HEK293 (cell line): ENCODE data around the gene ZNF358.

Experiments used
- CTCF ChIA-PET: fragments of 350-600 bp; formaldehyde crosslinking; extraction: SDS; loops from one replicate; lab custom pipeline; 2021; ENCODE audit warnings: antibody characterized with exemption; lab: Yijun Ruan, JAX
- POLR2A ChIA-PET: fragments of 300-600 bp; formaldehyde crosslinking; extraction: SDS; loops from one replicate; lab custom pipeline; 2020; ENCODE audit warnings: antibody characterized with exemption, inconsistent platforms; lab: Yijun Ruan, JAX
- H3K27ac ChIP-seq: fragments of 200-500 bp; sonication (Bioruptor generic); 2 replicates; pipeline ENCODE4 v1.5.1; 2014; ENCODE audit warnings: low read depth, low read length, control low read depth, inconsistent platforms; ENCODE audit errors: extremely low read depth
- H3K36me3 ChIP-seq, 2 experiments: fragments of 200-500 bp in 1 of 2; sonication (Bioruptor generic) in 1 of 2; 1 replicate in 1 of 2; 2 replicates in 1 of 2; pipeline ENCODE4 v1.5.1; 2014 to 2017; ENCODE audit warnings: inconsistent platforms in 2 of 2, low read length in 2 of 2; ENCODE audit not compliant: control insufficient read depth in 2 of 2, insufficient read depth in 1 of 2
- H3K4me1 ChIP-seq: fragments of 200-500 bp; sonication (Bioruptor generic); 2 replicates; pipeline ENCODE4 v1.5.1; 2014; ENCODE audit warnings: mild to moderate bottlenecking, low read length, inconsistent platforms; ENCODE audit not compliant: control insufficient read depth, insufficient read depth
- H3K4me3 ChIP-seq: 2 replicates; pipeline ENCODE4 v1.5.1; 2011; ENCODE audit warnings: low read depth, mild to moderate bottlenecking, control low read depth, low read length, moderate library complexity
- H3K9me3 ChIP-seq: fragments of 200-500 bp; sonication (Bioruptor generic); 2 replicates; pipeline ENCODE4 v1.5.1; 2014; ENCODE audit warnings: low read depth, low read length, inconsistent platforms; ENCODE audit not compliant: control insufficient read depth, insufficient read depth
- ZBTB17 ChIP-seq: fragments of 450-650 bp; formaldehyde crosslinking; IDR thresholded peaks from 2 replicates; pipeline ENCODE4 v1.5.1; 2016; ENCODE audit warnings: missing biosample characterization, missing genetic modification characterization
- ZBTB20 ChIP-seq: fragments of 450-650 bp; formaldehyde crosslinking; IDR thresholded peaks from 2 replicates; pipeline ENCODE4 v1.5.1; 2016; ENCODE audit warnings: missing biosample characterization, missing genetic modification characterization
- ZNF341 ChIP-seq: fragments of 450-650 bp; formaldehyde crosslinking; IDR thresholded peaks from 2 replicates; pipeline ENCODE4; 2016; ENCODE audit warnings: low read depth, missing biosample characterization, missing genetic modification characterization
- ZNF426 ChIP-seq: fragments of 450-650 bp; formaldehyde crosslinking; IDR thresholded peaks from 2 replicates; pipeline ENCODE4 v1.5.1; 2017; ENCODE audit warnings: missing biosample characterization, missing genetic modification characterization, mild to moderate bottlenecking, inconsistent platforms, moderate library complexity
- ZNF530 ChIP-seq: fragments of 450-650 bp; formaldehyde crosslinking; IDR thresholded peaks from 2 replicates; pipeline ENCODE4 v1.5.1; 2016; ENCODE audit warnings: low read depth, missing biosample characterization, missing genetic modification characterization
- ZNF558 ChIP-seq: fragments of 450-650 bp; formaldehyde crosslinking; IDR thresholded peaks from 2 replicates; pipeline ENCODE4 v1.5.1; 2016; ENCODE audit warnings: missing biosample characterization, missing genetic modification characterization
- ZNF626 ChIP-seq: fragments of 450-650 bp; sonication (Bioruptor Pico); formaldehyde crosslinking; IDR thresholded peaks from 2 replicates; pipeline ENCODE4 v1.5.1; 2018; ENCODE audit warnings: missing biosample characterization, missing genetic modification characterization, inconsistent platforms
- ZNF830 ChIP-seq: fragments of 450-650 bp; IDR thresholded peaks from 2 replicates; pipeline ENCODE4 v1.5.0; 2018; ENCODE audit warnings: missing biosample characterization, missing genetic modification characterization, low read depth, mild to moderate bottlenecking, moderate library complexity
- ZSCAN23 ChIP-seq: fragments of 450-650 bp; formaldehyde crosslinking; IDR thresholded peaks from 2 replicates; pipeline ENCODE4 v1.5.1; 2016; ENCODE audit warnings: missing biosample characterization, missing genetic modification characterization
- ZSCAN30 ChIP-seq: fragments of 450-650 bp; IDR thresholded peaks from 2 replicates; pipeline ENCODE4 v1.5.1; 2018; ENCODE audit warnings: missing biosample characterization, mild to moderate bottlenecking, missing genetic modification characterization, moderate library complexity
- TF ChIP-seq, protein P1 (sequence below): fragments of 450-650 bp; formaldehyde crosslinking; IDR thresholded peaks from 2 replicates; pipeline ENCODE4 v1.5.1; 2017; ENCODE audit warnings: missing biosample characterization, missing genetic modification characterization
- TF ChIP-seq, protein P2 (sequence below): fragments of 450-650 bp; formaldehyde crosslinking; IDR thresholded peaks from 2 replicates; pipeline ENCODE4 v1.5.1; 2016; ENCODE audit warnings: missing biosample characterization, missing genetic modification characterization
- TF ChIP-seq, protein P3 (sequence below): fragments of 450-650 bp; formaldehyde crosslinking; IDR thresholded peaks from 2 replicates; pipeline ENCODE4 v1.5.1; 2017; ENCODE audit warnings: missing biosample characterization, mild to moderate bottlenecking, missing genetic modification characterization, moderate library complexity

Gene ZNF358

DNA sequence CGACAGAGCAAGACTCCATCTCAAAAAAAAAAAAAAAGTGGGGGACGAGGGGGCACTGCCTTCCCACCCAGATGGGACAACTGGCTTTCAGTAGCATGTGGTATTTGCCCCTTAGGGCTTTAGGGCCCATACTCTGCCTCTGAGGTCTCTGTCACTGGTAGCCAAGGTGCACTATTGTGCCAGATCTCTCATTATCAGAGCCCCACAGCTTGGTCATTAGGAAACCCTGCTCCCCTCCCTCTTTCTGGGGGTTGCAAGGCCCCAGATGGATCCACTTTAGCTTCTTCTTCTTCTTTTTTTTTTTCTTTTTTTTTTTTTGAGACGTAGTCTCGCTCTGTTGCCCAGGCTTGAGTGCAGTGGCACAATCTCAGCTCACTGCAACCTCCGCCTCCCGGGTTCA lies 11.2 kb upstream of the ZNF358 start:
- CTCF ChIA-PET, result no interaction called here
- TF ChIP-seq ZNF426 (no peak), ZNF530 (tag by site-specific recombination) (no peak), ZNF341 (tag by site-specific recombination) (no peak), ZNF626 (tag by site-specific recombination) (no peak), ZSCAN23 (tag by site-specific recombination) (no peak), ZBTB20 (tag by site-specific recombination) (no peak), ZBTB17 (tag by site-specific recombination) (no peak), ZNF558 (tag by site-specific recombination) (no peak), ZNF830 (tag by site-specific recombination) (no peak), ZSCAN30 (no peak)
- TF ChIP-seq, protein P1, sequence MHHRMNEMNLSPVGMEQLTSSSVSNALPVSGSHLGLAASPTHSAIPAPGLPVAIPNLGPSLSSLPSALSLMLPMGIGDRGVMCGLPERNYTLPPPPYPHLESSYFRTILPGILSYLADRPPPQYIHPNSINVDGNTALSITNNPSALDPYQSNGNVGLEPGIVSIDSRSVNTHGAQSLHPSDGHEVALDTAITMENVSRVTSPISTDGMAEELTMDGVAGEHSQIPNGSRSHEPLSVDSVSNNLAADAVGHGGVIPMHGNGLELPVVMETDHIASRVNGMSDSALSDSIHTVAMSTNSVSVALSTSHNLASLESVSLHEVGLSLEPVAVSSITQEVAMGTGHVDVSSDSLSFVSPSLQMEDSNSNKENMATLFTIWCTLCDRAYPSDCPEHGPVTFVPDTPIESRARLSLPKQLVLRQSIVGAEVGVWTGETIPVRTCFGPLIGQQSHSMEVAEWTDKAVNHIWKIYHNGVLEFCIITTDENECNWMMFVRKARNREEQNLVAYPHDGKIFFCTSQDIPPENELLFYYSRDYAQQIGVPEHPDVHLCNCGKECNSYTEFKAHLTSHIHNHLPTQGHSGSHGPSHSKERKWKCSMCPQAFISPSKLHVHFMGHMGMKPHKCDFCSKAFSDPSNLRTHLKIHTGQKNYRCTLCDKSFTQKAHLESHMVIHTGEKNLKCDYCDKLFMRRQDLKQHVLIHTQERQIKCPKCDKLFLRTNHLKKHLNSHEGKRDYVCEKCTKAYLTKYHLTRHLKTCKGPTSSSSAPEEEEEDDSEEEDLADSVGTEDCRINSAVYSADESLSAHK, result no peak
- TF ChIP-seq, protein P2, sequence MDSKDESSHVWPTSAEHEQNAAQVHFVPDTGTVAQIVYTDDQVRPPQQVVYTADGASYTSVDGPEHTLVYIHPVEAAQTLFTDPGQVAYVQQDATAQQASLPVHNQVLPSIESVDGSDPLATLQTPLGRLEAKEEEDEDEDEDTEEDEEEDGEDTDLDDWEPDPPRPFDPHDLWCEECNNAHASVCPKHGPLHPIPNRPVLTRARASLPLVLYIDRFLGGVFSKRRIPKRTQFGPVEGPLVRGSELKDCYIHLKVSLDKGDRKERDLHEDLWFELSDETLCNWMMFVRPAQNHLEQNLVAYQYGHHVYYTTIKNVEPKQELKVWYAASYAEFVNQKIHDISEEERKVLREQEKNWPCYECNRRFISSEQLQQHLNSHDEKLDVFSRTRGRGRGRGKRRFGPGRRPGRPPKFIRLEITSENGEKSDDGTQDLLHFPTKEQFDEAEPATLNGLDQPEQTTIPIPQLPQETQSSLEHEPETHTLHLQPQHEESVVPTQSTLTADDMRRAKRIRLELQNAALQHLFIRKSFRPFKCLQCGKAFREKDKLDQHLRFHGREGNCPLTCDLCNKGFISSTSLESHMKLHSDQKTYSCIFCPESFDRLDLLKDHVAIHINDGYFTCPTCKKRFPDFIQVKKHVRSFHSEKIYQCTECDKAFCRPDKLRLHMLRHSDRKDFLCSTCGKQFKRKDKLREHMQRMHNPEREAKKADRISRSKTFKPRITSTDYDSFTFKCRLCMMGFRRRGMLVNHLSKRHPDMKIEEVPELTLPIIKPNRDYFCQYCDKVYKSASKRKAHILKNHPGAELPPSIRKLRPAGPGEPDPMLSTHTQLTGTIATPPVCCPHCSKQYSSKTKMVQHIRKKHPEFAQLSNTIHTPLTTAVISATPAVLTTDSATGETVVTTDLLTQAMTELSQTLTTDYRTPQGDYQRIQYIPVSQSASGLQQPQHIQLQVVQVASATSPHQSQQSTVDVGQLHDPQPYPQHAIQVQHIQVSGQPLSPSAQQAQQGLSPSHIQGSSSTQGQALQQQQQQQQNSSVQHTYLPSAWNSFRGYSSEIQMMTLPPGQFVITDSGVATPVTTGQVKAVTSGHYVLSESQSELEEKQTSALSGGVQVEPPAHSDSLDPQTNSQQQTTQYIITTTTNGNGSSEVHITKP, result no peak
- TF ChIP-seq, all 188 proteins: peak for 0
- POLR2A ChIA-PET, result no interaction called here

DNA sequence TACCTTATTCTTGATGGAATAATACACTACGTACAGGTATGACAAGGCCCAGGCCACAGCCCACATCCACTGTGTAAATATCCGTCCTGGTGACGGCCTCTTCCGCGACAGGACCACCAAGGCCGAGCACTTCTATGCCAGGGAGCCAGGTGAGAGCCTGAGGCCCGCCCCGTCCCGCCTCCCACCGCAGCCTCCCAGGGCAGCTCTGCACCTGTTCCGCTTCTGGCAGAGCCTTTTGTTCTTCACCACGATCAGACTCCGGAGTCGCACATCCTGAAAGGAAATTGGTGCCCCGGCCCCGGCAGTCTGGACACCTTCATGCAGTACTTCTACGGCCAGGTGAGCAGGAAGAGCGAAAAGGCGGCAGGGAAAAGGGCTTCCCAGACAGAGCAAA lies 10.6 kb upstream of the ZNF358 start:
- H3K27ac ChIP-seq, result no peak overlapping the region
- H3K36me3 ChIP-seq, result no peaks in the 10 kb centered on the region
- H3K4me1 ChIP-seq, result peaks cover 4% of the 10 kb centered on the region; the same call in 1 of the 2 replicates
- ChIA-PET POLR2A (interaction anchor here (1.1 to 2.4 kb wide), 4 partner anchors 18 to 436 kb away, joined by 3 to 12 read pairs (median 4); partner anchors contain the start of genes MCOLN1 and ZNF557), CTCF (interaction anchor here (0.7 to 2.4 kb wide), 2 partner anchors 8 to 173 kb away, joined by 3 to 14 read pairs; a partner anchor contains a TSS)
- H3K9me3 ChIP-seq, result no peaks in the 10 kb centered on the region
- H3K4me3 ChIP-seq, result no peak overlapping the region
- TF ChIP-seq, protein P3, sequence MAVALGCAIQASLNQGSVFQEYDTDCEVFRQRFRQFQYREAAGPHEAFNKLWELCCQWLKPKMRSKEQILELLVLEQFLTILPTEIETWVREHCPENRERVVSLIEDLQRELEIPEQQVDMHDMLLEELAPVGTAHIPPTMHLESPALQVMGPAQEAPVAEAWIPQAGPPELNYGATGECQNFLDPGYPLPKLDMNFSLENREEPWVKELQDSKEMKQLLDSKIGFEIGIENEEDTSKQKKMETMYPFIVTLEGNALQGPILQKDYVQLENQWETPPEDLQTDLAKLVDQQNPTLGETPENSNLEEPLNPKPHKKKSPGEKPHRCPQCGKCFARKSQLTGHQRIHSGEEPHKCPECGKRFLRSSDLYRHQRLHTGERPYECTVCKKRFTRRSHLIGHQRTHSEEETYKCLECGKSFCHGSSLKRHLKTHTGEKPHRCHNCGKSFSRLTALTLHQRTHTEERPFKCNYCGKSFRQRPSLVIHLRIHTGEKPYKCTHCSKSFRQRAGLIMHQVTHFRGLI (tag by site-specific recombination), result no peak

More for the DNA sequence above, 11.2 kb upstream of the ZNF358 start:
- no peaks in the 10 kb centered on the region for H3K36me3 ChIP-seq
- no peak overlapping the region for H3K27ac ChIP-seq
- peaks cover 4% of the 10 kb centered on the region; the same call in 1 of the 2 replicates for H3K4me1 ChIP-seq
- no peaks in the 10 kb centered on the region for H3K9me3 ChIP-seq
- no peak overlapping the region for H3K4me3 ChIP-seq
